Measurements from ENCODE around the gene TNS2.

DNA sequence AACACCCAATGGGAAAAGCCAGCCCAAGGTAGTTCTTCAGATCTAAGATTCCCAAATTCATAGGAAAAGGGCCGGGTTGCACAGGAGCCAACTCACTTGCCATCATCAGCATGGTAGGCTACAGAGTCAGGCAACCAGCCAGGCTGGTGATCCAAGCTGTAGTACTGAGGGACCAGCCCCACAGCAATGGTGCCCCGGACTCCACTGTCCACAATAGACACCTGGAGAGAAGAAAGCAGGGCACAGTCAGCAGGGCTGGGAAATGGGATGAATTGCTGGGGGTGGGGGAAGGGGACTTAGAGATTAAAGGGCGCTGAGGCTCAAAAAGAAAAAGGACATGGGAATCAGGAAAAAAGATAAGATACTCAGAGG, 25.1 kb downstream of the TNS2 start:
- TF ChIP-seq CTCF (IDR thresholded peaks at IDR 0.05) (no peak), POLR2A (IDR thresholded peaks at IDR 0.05; ENCODE audit: low read depth) (no peak), POLR2AphosphoS5 (IDR thresholded peaks at IDR 0.05) (no peak)

All from esophagus muscularis mucosa (tissue), 3 donors.